Mammary epithelial cell (primary cell): ENCODE measurements around the gene ZNF624.
"Not testable (repeated sequence)": the region's sequence is repeated elsewhere in the genome, so short reads cannot be mapped to it uniquely, and the experiment has no call there.

Experiments
- EZH2 ChIP-seq: IDR thresholded peaks from 2 replicates; pipeline ENCODE4 v1.6.1; 2012; ENCODE audit warnings: low read length, inconsistent platforms, borderline replicate concordance
- TF ChIP-seq, protein P1 (sequence below), 2 donors: IDR thresholded peaks in 1 of 2; conservative IDR thresholded peaks in 1 of 2; 2 replicates each; pipeline ENCODE4 v1.5.1; 2011 to 2012; ENCODE audit warnings: inconsistent platforms in 2 of 2, low read length in 2 of 2, mild to moderate bottlenecking in 2 of 2, control low read depth in 1 of 2, low read depth in 1 of 2; ENCODE audit not compliant: insufficient read depth in 1 of 2; ENCODE audit errors: extremely low read depth in 1 of 2

- TF ChIP-seq, protein P1, sequence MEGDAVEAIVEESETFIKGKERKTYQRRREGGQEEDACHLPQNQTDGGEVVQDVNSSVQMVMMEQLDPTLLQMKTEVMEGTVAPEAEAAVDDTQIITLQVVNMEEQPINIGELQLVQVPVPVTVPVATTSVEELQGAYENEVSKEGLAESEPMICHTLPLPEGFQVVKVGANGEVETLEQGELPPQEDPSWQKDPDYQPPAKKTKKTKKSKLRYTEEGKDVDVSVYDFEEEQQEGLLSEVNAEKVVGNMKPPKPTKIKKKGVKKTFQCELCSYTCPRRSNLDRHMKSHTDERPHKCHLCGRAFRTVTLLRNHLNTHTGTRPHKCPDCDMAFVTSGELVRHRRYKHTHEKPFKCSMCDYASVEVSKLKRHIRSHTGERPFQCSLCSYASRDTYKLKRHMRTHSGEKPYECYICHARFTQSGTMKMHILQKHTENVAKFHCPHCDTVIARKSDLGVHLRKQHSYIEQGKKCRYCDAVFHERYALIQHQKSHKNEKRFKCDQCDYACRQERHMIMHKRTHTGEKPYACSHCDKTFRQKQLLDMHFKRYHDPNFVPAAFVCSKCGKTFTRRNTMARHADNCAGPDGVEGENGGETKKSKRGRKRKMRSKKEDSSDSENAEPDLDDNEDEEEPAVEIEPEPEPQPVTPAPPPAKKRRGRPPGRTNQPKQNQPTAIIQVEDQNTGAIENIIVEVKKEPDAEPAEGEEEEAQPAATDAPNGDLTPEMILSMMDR (conservative IDR thresholded peaks at IDR 0.05 in 1 of 2, IDR thresholded peaks at IDR 0.05 in 1 of 2; ENCODE audit: extremely low read depth in 1 of 2, insufficient read depth in 1 of 2, low read depth in 1 of 2, low read length in 2 of 2), result not testable (repeated sequence)
- TF ChIP-seq EZH2, result not testable (repeated sequence)
Observed at GRCh38 chr17:16687151-16687550, 33.5 kb upstream of the ZNF624 start.
